SH-SY5Y (cell line): Measurements from ENCODE around the gene MAL.

ENCODE experiments used
- GATA2 ChIP-seq: IDR thresholded peaks from 2 replicates; pipeline ENCODE4 v1.6.1; 2011; ENCODE audit warnings: mild to moderate bottlenecking, low read depth, low read length
- GATA3 ChIP-seq: IDR thresholded peaks from 2 replicates; pipeline ENCODE4 v1.6.1; 2011; ENCODE audit warnings: low read depth, mild to moderate bottlenecking, low read length, moderate library complexity

DNA sequence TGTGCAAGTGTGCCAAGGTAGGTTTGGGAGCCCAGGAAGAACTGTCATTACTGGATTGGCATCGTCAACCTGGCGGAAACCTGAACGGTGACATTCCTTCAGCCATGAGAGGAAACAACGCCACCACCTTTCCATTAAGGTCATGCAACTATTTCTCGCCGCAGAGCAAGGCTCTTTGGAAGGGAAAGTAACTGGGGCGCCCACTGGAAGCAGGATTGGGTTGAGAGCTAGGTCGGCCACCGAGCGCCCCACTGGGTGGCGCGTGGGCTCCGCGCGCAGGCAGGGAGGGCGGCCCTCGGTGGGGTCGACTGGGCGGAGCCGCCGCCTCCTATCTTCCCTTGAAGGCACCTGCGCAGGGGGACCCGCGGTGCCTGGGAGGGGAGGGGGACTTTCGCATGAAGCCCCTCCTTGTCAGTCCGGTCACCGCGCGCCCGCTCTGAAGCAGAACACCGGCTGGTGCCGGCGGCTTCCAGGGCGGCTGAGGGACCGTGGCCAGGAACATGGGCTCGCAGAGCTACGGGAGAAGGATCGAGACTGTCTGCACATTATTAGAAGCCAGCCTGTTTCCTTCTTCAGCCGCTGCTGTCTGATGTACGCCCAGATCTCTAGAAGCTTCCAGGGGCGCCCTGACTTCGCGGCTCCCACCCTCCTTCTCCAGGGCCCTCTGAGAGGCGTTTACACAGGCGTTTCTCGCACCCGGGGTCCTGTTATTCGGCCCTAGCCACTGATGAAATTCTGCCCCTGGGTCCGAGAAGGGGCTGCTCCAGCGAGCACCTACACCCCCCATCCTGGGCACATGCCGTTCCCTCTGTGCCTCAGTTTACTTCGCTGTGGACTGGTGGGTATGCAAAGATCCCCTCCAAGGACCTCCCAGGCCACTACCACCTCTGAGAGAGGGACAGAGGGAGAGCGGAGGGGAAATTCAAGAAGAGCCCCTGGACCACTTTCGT, 27.3 kb upstream of the MAL start:
- TF ChIP-seq GATA2, result no peak
- no peak for TF ChIP-seq GATA3
